Activated CD4-positive, alpha-beta T cell treated with anti-CD3 and anti-CD28 coated beads, Interleukin-2, amount 50 U/mL, for 48 hours (primary cell): Measurements from ENCODE around the gene TBX3.

Experiments
- DNase-seq, 2 experiments: peaks; one replicate each; pipeline ENCODE4 v3.0.0-alpha.2; 2020

The TBX3 gene

DNA sequence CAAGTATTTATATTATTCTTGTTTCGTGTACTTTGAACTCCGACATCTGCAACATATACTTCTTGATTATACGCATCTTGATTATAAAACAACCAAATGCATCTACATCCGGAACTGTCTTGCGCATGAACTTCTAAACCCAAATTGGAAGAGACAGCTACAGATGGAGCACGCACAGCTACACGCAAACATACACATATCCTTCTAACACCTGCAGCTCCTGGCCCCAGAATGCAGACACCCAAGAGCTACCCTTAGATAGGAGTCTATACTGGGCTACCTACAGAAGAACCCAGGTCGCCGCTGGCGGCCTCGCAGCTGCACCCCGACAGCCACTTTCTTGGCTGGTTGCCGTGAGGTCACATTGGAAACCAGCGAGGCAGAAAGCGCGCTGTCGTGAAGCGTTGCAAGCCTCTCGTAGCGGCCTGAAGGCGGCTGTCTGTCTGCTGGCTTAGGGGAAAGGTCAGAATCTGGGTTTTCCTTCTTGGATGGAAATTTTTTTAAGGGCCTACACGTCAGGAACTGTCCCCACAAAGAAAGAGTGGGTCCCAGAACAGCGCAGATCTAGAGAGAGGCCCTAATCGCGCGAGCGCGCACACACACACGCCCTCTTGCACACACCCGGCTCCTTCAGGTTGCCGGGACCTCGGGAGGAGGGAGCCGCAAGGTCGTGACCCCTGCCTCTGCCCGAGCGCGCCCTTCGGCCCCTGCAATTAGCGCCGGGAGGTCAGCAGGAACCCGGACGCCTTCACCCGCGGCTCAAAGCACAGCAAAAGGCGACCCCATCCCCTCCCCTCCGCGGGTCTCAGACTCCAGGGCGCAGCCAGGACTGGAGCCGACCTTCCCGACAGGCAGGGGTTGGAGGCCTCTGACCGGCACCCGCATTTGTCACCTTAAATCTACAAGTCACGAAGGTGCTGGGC, 17.0 kb downstream of the TBX3 start:
- no peak for DNase-seq

DNA sequence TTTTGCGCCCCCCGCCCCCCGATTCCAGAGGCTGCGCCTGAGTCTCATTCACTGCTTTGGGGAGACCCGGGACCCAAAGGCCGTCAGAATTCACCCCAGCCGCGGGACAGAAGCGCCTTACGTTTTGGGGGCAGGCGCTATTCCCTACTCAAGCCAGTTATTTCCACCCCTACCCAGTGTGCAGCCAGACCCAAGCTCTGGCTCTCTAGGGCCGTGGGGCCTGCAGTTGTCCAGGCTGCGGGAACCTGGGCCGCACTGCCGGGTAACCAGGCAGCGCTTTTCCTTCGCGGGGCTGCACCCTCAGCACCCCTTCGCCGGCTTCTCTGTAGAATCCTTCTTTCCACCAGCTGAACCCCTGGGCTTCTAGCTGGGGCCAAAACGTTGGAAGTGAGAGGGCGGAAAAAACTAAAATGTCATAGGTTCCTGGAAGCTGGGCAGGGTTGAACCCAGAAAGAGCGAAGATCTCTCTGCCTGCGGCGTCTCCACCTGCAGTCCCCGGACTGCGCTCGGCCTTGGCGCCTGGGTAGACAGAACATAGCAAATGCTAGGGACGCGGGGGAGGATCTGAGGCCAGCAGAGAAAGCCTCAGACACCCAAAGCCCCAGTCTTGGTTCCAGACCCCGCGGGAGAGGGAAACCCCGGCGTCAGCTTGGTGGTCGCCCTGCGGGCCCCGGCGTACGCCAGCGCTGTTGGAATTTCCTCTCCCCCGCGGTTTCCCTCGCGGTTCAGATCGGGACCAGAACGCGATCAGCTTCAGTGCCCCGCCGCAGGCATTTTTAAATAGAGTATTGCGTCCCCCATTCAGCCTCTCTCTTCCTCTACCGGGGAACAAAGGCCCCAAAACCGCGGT, 18.3 kb downstream of the TBX3 start:
- no peak for DNase-seq

DNA sequence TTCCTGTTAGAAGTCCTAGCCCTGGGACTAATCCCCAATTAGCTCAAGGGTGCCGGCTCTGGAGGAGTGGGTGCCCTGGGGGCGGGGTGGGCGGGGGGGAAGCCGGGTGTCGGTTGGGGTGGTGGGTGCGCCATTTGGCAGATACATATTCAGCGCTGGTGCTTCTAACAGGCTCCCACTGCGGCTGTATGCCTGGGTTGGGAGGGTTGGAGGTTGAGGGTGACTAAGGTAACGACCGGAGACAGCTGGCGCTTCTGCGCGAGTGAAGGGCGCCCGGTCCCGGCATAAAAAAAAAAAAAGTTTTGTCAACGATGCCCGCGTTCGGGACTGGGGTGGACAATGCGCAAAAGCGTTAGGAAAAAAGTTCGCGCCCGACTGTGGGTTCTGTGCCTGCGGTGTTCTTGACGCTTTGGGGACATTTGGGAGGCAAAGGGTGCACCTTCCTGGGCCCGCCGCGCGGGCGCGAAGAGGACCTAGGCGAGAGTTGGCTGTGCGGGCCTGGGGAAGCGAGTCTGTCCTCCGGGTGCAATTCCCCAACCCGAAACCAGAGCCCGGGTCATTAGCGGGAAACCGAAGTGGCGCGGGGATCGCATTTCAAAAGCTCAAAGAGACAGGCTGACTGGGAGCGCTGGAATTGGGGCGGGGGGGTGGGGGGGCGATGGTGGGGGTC, 19.2 kb downstream of the TBX3 start:
- no peak for DNase-seq

DNA sequence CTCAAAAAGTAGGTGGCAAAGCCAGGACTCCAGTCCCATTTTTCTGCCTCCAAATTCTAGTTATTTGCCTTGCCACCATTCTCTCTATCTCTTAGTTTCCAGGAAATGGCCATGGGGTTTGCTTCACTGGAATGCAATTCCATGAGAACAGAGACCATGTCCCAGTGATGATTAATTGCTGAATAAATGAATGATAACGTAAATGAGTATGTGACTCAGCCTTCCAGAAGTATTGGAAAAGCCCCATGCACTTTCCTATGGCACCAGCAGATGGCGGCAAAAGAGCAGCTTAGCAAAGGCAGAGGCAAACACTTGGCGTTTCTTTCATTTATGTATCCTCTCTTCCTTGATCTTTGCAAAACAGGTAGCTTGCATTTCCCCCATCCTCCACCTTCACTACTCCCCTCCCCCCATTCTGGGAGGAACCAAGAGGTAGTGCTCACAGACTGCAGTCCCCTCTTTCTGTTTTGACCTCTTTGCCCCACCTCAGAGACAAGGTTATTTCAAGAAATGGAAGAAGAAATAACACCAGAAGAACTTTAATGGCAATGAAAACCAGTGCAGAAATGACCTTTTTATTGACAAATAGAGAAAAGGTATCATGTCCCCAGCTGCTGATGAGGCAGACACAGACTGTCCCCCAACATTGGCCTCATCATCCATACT, 21.3 kb downstream of the TBX3 start:
- peak; percentile 75 to 77 for DNase-seq

DNA sequence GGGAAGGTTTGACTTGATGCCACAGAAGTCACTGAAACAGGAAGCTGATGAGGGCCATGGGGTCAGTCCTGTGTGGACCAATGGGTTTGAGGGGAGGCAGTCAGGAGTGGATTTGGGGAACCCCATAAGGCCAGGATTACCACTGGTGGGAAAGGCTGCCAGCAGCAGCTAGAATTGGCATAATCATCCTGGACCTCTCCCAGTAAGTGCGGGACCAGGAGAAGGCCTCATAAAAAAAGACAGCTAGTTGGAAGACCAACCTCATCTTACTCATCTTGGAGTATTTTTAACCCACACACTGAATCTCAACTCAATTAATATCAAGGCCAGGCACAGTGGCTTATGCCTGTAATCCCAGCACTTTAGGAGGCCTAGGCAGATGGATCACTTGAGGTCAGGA, 22.7 kb downstream of the TBX3 start:
- no peak for DNase-seq

DNA sequence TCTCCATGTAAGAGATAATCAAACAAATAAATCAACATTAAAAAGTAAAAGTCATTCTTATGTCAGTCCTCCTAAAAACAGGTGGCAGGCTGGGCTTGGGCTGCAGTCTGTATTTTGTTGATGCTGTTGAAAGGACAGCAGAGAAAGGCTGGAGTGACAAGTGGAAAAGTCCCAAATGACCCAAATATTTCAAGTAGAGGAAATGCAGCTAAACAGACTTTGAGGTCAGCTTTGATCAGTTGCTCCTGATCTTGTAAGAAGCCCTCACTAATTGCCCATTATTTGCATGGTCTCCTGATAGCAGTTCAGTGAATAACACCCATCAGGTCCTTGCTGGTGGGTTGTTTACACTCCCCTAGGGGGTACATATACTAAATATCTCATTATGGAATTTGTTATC, 24.9 kb downstream of the TBX3 start:
- no peak for DNase-seq

DNA sequence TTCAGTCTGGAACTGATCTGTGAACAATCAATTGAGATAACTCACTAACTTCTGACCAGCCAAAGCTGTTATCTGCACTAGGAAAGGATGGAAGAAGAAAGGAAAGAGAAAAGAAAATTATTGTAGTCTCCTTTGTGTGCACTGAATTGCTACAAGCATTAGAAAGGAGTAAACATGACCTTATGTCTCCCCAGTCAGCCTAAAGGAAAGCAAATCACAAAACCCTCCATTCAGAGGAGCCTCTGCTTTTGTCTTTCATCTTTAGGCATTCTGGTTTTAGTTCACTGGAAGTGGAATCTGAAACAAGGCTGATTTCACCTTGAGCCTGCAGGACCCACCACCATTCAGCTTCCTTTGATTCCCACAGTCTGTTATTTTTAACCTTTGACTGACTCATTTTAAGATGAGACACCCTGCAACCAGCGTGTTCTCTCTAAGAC, 26.0 kb downstream of the TBX3 start:
- no peak for DNase-seq

DNA sequence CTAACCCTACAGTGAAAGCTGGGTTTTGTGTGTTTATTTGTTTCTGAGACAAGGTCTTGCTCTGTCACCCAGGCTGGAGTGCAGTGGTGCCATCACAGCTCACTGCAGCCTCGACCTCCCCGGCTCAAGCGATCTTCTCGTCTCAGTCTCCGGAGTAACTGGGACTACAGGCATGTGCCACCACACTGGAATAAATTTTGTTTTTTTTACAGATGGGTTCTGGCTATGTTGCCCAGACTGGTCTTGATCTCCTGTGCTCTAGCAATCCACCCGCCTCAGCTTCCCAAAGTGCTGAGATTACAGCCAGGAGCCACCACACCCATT, 26.4 kb downstream of the TBX3 start:
- no peak for DNase-seq

DNA sequence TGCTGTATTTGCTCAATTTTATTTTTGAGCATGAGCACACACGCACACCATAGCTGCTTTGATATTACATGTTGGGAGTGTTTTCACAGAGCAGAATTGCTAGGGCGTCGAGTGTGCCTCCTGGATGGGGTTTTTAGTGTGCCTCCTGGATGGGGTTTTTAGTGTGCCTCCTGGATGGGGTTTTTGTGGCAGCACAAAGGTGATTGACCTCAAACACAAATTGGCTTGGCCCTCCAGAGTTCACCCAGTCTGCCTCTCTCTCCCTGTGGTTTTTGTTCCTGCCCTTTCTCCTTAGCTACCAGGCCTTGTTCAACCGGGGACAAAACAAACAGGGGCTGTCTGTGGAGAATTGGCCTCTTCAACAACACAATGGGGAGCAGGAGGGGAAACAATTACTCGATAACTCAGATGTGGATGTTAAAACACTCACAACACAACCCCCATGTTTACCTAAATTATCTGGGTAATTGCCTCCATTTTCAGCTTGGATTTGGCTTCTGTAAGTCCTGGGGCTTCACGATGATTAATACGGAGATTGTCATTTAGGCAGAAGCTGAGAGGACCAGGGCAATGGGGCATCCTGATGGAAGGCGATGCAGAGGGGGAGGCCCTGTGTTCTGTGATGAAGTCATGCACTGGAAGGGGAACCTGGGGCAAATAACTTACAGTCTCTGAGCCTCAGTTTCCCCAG, 26.9 kb downstream of the TBX3 start:
- no peak for DNase-seq

DNA sequence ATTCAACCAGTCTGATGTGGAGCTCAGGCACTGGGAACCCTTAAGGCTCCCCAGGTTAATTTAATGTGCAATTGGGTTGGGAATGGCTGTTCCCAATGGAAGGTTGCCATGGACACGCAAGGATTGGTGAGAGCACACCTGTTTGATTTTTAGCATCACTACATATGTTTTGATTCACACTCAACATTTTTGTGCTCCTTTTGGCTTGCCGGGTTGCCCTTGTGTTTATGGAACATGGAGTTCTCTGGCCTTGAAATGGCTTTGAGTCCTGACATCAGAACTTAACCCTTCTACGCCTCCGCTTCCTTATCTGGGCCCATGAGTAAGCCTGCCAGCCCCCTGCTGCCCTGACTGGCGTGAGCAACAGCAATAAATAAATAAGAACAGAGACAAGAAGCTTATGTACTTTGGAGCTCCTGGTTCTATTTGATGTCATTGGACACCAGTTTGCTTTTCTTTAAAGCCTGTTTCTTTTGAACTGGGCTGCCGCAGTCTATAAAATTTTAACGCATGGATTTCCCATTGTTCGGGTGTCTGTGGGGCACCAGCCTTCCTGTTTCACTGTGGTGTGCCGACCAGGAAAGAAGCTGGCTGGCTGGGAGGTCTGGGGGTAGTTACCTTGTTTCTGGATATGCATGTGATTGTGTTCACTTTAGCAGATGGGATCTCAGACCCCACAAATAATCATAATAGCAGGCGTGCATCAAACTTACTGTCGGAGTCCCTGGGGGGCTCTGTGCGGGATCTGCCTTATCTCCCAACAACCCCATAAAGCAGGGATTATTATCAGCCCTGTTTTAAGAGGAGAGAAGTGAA, 27.8 kb downstream of the TBX3 start:
- DNase-seq: no peak

DNA sequence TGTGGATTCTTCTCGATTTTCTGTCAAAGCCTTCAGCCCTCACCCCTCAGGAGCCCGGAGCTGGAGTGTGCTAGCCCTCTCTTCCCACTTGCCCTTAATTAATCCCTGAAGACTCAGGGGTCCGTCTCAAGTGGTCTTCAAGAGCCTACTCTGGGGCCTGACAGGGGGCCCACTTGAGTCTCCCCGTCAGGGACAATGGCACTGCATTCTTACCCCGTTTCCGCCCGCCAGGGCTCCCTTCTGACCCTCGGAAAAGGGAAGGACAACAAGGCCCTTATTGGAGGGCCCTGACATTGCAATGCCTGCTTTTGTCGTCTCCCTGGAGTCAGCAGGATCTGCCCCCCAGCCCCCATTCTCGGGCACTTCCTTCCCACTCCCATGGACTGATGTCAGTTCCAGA, 34.4 kb downstream of the TBX3 start:
- no peak for DNase-seq

DNA sequence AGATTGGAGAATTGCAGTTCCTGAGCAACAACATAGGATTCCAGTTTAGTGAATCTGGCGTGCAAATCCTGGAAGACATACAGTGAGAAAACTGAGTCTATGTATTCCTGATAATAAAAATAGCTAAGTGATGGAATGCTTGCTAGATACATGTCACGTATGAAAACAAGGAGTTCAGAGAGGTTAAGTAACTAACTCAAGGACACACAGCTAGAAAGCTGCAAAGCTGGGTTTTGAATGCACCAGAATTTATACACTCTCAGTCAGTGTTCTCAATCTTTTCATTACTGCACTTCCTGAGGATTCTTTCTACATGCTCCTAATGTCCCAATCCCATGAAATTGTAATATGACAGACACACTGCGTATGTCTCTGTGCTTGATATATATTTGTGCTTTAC, 35.3 kb downstream of the TBX3 start:
- no peak for DNase-seq

DNA sequence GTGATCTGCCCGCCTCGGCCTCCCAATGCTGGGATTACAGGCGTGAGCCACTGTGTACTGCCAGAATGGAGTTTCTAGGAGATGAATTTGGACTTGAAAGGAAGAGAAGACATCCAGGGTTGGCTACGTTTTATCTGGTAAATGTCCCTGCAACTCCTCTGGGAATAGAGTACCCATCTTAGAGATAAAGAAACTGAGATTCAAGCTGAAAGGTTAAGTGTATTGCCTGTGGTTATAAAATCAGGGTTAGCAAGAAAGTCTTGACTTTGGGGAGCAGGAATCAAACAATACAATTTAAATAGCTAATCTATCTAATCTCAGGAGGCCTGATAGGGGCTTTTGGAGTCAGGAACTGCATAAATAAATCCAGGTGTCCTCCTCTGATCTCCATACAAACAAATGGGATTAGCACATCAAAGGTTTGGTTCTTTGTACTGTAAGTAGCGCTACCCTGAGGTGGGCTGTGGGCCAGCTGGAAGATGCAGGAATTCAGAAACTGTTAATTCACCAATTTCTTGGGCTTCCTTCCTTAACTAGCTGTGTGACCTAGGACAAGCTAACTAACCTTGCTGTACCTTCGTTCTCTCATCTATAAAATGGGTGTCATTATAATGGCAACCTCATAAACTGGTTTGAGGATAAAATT, 45.1 kb downstream of the TBX3 start:
- no peak for DNase-seq

DNA sequence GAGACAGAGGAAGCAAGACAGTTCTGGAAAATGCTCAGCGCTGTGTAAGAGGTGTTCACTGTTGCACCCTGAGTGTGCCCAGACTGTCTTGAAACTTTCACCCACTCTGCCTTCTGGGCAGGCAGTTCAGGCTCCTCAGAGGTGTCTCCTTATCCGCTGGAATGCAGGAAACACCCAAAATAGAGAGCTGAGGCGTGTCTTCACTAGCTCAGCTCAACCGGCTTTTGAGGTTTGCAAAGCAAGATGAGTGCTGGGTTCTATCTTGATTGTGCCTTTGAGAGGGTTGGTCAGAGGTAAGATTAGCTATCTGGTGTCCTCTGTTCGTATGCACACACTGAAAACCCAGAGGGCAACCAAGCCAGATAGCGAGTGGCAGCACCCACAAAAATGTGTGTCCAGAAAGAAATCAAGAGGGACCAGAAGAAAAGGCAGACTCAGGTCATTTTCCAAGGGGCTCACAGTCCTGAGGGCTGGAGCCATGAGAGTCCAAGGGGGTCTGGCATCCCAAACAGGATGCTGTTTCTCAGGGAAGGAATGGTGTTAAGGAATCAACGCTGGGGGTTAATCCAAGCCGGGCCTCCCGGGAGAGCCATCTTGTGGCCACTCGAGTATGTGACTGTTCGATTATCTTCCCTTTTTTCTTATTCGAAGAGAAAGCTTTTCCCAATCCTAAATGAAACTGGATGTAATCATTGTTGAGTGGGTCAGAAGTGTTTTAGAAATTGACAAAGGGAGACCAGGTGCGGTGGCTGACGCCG, 47.1 kb downstream of the TBX3 start:
- DNase-seq: no peak

DNA sequence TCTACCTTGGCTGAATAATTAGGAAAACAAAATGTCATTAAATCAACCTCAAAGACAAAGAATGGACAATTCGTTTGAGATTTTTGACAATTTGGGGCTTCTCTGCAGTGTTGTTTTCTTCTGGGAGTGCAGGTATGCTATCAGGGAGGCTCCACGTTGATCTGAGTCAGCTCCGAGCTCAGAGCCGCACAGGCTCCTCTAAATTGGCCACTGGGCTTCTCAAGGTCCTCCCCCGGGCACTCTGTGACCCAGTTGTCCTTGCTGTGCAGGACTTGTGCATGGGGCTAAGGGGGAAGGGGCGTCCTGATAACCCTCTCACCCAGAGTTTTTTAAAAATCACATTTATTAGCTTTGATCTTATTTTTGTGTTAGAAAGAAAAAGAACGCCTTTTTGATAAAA, 52.7 kb downstream of the TBX3 start:
- DNase-seq: no peak

DNA sequence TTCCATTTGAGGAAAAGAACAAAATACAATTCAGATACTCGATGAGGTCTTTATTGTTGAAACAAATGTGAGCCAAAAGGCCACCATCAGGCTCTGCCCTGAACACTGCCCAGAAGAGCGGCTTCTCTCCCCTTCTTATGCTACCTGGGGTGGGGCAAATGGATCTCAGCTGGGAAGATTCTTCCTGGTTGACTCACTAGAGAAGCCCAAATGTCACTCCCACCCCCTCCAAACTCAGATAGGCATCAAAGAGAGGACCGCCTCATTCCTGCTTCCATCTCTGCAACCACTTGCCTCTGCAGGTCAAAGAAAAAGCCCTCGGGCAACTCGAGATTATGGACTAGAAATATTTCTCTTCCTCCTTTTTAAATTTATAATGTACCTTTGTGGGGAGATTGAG, 55.8 kb downstream of the TBX3 start:
- no peak for DNase-seq

DNA sequence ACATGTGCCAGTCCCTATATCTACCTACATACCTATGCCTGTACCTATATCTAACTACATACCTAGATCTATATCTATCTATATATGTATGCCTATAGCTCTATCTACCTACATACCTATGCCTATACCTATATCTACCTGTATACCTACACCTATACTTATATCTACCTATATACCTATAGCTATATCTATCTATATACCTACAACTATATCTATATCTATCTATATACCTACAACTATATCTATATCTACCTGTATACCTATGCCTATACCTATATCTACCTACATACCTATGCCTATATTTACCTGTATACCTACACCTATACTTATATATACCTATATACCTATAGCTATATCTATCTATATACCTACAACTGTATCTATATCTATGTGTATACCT, 56.6 kb downstream of the TBX3 start:
- DNase-seq: no peak

DNA sequence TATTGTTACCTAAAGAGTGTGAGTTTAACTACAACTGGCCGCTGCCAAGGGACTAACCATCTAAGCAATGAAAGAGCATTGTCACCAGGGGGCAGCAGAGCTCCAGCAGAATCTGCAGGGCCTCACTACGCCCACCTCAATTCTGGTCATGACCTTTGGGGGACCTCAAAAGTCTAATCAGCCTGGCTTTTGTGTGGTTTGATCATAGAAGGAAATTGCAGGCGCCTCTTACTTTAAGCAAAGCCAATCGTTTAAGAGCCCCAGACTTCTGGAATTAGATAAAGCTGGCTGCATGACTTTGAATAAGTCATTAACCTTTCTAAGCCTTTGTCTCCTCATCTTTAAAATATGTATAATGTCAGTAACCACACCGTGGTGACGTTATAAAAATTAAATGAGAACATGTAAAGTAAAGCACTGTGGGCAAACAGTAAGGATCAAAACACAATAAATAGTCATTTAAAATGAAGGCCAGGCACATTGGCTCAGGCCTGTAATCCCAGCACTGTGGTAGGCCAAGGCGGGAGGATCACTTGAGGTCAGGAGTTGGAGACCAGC, 58.6 kb downstream of the TBX3 start:
- DNase-seq: peak; percentile 43 to 50

DNA sequence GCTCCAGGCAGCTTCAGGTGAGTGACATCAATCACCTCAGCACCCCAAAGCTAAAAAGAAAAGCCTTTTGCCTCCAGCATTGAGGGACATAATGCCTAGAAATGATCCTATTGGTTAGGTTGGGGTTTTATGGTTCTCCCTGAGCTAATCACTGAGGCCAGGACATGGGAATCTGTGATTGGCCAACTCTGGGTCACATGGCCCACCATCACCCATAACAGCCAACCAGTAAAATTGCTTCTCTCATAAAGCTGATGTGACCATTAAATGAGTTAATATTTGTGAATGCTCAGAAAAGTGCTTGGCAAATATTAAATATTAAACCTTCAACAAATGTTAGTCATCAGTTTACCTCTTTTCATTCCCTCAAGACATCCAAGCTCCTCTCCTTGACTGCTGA, 60.2 kb downstream of the TBX3 start:
- DNase-seq: no peak
